Activated CD8-positive, alpha-beta memory T cell treated with anti-CD3 and anti-CD28 coated beads for 48 hours (primary cell): ENCODE results near the gene STIP1.
A peak's percentile ranks its signal among the peaks of the same experiment; 100 is the strongest.
"Not testable (repeated sequence)": the region's sequence is repeated elsewhere in the genome, so short reads cannot be mapped to it uniquely, and the experiment has no call there.

Experiments
- DNase-seq, 3 experiments: peaks; one replicate each; pipeline ENCODE4 v3.0.0-alpha.2; 2020; ENCODE audit warnings: low read depth in 2 of 3, low spot score in 2 of 3

The STIP1 gene

DNA sequence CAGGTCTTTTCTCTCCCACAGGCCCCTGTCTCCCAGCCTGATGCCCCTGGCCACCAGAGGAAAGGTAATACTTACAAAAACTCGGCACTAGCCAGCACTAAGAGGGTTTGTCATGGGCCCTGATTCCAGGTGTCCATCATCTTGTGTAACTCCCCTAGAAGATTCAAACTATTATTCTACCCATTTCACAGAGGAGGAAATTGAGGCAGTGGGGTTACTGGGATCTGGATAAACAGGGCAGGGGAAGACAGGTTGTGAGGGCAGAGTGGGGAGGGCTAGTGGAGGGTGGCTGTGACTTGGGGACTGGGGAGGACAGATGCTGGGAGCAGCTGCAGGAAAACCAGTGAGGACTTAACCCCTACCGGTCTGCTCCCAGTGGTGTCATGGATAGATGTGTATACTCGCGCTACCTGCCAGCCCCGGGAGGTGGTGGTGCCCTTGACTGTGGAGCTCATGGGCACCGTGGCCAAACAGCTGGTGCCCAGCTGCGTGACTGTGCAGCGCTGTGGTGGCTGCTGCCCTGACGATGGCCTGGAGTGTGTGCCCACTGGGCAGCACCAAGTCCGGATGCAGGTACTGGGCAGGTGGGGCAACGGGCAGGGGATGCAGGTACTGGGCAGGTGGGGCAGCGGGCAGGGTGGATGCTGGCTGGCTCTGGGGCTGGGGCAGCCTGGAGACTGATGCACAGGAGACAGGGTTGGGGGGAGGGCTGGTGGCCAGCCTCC, 49.6 kb downstream of the STIP1 start:
- DNase-seq = no peak

DNA sequence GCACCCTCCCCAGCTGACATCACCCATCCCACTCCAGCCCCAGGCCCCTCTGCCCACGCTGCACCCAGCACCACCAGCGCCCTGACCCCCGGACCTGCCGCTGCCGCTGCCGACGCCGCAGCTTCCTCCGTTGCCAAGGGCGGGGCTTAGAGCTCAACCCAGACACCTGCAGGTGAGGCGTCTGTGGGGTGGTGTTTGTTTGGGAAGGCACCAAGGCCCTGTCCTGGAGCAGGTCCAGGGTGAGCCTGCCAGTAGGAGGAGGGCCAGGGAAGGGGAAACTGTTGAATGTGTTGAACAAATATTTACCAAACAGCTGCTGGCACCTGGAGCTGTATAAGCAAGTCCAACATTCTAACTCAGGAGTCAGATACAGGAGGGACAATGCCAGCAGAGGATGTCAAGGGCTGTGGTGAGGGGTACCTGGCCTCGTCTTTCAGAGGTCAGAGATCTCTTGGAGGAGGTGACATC, 51.5 kb downstream of the STIP1 start:
- DNase-seq = no peak

DNA sequence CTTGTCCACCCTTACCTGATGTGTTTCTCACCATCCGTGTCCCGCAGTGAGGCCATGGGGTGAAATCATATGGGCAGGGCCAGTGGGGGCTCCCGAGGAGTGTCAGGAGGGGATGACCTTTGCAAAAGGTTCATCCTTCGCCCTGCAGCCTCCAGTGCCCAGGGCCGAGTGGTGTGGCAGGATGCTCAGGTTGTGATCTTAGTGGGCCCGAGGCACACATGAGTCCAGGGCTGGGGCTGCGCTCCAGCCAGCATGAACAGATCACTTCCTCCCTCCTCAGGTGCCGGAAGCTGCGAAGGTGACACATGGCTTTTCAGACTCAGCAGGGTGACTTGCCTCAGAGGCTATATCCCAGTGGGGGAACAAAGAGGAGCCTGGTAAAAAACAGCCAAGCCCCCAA, 52.1 kb downstream of the STIP1 start:
- no peak for DNase-seq

DNA sequence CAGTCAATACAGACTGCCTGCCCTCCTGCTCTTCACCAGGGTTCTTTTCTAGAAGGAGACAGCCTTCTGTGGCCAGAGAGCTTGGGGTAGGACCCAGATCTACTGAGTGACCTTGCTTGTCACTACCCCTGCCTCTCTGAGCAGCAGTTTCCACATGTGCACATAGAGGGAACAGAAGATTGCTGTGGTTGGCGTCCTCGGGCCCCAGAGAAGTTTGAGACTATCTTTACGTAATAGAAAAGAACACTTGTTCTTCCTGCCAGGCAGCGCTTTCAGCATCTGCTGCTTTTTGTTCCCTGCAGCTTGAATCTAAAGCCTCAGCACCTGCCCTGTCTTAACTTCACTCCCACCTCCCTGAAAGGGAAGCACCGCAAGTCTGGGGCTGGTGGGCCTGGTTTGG, 53.0 kb downstream of the STIP1 start:
- DNase-seq = no peak

DNA sequence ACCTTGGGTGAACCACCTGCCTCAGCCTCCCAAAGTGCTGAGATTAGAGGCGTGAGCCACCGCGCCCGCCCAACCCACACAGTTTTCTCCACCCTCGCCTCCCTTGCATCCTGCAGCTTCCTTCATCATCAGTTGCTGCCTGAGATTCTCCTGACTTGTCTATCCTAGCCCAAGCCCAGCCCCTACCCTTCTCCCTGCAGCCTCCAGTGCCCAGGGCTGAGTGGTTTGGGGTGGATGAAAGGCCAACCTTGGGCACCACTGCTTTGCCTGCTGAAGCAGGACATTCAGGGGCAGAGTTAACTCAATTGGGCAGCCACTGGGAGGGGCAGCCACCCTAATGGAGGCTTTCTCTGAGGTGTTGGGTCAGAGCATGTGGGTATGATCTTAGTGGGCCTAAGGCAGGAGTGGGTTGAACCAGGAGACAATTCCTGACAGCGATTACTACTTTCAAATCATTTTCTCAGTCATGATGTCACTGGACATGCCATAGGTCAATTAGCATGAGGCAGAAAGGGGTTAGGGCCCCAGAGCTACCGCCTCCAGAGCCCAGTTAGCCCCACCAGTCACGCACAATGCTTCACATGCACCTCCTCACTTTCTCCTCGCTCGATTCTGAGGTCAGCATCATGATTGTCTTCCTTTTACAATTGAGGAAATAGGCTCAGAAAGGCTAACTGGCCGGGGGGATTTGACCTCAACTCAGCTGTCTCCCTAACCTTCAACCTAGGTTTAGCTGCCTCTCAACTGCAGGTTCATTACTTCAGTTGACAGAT, 53.9 kb downstream of the STIP1 start:
- no peak for DNase-seq

DNA sequence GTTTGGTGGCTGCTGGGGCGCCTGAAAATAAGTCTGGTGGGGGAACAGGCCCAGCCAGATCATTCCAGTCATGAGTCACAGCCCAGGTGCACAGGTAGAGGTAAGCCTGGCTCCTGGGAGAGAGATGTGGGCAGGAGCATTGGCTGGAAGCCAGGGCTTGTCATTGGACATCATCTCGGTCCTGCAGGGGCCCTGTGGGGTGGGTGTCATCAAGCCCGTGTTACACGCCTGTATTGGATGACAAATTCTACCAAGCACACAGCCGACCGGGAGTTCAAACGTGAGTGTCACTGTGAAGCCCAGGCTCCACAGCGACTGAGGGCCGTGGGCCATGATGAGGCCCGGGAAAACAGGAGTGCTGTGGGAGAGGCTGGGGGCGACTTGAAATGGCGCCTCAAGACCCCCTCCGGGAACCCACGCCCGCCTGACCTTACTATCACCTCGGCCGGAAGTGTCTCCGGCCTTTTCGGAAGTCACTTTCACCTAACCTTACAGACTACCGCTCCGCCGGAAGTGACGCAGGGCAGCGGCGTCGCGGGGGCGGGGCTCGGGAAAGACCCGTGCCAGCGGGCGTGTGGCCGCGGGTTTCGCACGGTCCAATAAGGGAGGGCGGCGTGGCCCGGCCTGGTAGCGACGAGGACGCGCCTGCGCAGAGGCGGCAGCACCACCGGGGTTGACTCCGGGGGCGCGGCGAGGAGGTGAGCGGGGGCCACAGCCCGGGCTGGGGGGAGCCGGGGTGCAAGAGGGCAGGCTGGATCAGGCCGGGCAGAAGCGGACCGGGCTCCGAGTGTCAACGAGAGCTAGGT, 54.7 kb downstream of the STIP1 start, which contains the start of gene FKBP2:
FKBP2 (plus strand) TSS at position 661 of the 806 bp plus-strand sequence. CDS start 1,293 bp downstream, outside the sequence.
- DNase-seq = peak; percentile 95 to 100 (median 97)

DNA sequence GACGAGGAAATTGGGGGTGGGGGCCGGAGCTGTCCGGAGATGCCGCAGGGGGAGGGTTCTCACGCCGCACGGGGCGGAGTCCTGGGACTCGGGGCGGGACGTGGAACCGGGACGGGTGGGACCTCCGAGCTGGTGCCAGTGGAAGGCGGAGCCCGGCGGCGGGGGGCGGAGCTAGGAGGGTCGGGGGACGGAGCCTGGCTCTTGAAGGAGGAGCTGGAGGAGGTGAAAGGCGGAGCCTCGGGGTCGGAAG, 55.2 kb downstream of the STIP1 start:
- peak; percentile 99 to 100 (median 99) for DNase-seq

DNA sequence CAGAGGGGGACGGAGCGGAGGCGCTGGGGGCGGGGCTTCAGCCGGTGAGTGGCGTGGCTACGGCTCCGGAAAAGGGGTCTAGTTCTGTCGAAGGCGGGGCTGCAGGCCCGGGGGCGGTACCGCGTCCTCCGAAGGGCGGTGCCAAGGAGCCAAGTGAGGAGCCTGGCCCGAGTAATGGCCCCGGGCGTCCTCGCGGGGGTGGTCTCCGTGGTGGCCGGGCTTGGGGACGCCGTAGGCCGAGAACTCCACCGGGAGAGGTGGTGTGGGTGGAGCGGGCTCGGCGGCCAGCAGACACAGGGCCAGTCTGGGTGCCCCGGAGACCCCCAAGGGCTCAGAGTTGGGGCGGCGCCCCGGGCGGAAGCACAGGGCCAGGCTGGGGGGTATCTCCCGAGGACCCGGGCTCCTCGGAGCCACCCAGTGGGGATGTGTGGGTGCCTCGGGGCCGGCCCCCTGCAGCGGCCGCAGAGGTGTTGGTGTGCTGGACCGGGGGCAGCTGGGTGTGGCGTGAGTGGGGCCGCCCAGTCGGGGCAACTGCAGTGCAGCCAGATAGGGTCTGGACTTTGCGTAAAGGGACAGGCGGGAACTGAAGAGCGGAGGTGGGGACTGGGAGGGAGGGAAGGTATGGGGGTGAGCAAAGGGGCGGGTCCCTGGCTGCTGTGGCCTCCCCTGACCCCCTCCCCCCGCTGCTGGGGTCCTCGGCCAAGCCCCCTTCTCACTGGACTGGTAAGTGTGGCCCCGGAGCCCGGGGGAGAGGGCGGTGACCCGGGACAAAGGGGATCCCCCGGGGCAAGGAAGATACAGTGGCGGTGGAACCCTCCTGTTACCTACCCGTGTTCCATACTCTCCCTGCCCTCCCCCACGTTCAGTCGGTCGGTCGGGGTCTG, 55.8 kb downstream of the STIP1 start:
- no peak for DNase-seq

DNA sequence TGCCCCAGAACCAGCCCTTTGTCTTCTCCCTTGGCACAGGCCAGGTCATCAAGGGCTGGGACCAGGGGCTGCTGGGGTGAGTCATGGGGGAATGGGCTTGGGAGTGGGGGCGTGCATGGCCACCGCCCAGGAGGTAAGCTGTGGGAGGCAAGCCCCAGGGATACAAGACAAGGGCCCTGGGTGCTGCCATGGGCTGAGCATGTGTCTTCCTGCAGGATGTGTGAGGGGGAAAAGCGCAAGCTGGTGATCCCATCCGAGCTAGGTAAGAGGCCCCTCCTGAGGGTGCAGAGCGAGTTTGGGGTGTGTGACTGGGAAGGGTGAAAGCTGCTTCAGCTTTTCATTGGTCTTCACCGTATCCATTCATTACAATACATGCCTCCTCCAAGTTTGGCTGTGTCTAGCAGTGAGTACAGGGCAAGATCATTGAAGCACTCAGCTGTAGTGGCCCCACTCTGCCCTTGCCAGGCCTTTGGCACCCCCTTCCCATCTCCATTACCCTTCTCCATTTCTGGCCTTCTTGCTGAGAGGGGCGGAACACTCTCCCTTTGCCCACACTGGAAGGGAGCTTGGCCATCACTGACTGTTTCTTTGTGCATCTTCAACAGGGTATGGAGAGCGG, 57.4 kb downstream of the STIP1 start:
- no peak for DNase-seq

DNA sequence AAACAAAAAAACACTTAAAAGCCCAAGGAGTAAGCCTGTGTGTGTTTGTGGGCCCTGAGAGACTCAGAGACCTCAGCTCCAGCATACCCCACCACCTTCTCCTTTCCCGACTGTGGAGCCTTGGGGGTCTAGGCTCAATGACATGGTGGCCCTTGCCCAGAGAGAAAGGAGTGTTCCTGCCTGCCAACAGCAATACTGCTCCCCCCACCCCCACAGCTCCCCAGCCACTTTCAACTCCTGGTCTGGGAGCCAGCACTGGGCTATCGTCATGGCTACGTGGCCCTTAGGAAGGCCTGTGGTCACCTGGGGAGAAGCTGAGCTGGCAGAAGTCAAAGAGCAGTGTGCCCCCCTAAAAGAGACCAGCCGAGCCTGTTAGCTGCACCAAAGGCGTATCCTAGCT, 58.1 kb downstream of the STIP1 start:
- DNase-seq = no peak

DNA sequence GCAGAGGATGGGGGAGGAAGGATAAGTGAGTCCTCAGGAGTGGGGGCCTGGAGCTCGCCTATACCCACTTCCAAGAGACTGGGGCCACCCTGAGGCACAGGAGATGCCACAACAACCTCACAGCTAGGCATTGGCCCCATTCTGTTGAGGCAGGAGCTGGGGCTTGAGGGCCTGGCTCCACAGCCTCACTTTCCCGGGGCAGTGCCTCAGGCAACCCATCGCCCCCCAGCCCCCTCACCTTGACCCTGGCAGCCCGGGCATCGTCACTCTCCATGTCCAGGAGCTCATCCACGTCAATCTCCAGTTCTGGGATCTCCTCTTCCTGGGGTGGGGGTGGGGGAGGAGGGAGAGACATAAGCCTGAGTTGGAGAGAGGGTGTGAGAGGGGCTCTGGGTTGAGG, 59.0 kb downstream of the STIP1 start:
- no peak for DNase-seq

DNA sequence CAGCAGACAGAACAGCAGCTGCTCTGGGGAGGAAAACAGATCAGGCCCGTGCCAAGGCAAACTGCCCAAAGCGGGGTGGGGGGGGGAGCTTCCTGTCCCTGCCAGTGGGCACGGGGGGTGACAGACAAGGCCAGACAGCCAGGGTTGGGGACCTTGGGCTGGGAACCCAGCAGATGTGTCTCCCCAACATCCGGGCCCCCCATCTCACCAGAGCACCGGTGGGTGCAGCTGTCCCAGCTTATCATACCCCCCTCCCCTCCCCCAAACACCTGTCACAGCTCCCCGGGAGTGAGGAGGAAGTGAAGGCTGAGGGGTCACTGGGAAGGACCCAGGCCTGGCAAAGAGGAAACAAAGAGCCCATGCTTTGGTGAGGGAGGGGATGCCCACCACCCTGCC, 59.4 kb downstream of the STIP1 start:
- DNase-seq = no peak

DNA sequence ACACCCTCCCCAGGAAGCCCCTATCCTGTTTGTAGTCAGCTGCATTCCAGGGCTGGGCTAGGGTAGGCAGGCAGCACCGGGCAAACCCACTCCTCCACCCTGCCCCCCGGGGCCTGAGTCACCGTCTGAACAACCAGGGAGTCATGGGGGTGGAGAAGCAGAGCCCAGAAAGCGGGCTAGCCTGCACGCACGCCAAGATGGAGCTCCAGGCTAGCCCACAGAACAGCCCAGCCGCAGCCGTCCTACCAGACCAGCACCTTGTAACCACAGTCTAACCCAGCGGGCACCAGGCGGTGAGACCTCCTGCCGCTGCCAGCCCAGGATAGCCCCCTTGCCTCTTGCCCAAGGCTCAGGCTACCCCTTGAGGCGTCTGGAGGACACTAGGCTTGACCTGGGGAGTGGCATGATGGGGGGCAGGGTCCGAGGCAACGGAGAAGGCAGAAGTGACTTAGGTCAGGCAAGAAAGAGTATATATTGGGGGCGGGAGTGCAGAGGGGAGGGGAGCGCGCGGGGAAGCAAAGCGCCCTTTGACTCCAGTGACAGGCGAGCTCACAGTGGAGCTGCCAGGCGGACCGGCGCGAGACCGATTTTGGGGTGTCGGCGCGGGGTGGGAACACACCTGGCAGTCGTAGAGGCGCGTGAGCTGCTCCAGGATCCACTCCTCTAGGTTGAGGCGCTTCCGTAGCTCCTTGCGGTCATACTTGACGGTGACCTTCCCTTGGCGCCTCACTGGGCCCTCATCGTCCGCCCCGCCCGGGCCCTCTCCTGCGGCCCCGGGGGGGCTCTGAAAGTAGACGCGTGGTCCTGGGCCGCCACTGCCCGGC, 60.0 kb downstream of the STIP1 start:
- no peak for DNase-seq

DNA sequence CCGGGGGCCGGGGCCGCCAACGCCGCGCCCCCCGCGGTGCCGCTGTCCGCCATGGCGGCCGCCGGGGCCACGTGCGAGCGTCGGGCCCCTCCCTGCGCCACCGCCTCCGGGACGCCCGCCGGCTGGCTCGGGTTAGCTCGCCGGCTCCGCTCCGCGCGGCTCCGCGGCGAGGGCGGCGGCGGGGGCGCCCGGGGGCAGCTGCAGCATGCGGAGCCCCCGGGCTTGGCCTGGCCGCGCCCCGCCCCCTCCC, 60.6 kb downstream of the STIP1 start:
- not testable (repeated sequence) for DNase-seq

DNA sequence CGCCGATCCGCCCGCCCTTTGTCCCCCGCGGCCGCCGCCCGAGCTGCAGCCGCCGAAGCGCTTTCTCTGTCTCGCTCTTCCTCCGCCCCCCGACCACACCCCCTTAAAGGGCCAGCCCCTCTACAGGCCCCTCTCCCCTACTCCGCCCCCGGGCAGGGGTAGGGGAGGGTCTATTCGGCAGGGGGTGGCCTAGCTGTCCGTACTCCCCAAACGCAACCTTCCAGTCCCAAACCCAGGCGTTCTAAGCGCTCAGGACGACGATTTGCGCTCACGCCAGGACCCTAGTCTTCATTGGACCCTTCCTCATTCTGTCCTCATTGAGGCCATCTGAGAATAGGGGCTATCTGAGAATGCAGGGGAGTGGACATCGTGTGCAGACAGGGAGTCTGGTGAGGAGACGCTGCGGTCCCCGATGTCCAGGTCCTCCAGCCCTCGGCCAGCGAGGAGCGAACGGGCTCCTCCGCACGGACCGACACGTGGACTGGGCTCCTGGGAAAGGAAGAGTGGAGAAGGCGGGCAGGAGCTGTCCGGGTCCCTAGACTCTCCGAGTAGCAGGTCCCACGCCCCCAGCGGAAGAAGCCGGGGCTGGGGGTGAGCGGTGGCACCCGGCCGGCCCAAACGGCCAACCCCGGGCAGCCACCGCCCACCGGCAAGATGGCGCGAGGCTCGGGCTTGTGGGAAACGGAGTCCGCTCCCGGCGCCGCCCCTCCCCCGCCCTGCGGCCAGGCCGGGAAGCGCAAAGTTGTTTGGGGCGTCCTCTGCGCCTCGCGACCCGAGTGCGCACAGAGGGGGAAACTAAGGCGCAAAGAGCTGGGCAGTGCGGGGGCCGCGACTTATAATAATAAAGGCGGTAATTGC, 61.1 kb downstream of the STIP1 start, which contains the start of gene PPP1R14B:
PPP1R14B (minus strand) TSS at position 73 of the 858 bp plus-strand sequence. CDS start 270 bp downstream, outside the sequence.
- no peak for DNase-seq

DNA sequence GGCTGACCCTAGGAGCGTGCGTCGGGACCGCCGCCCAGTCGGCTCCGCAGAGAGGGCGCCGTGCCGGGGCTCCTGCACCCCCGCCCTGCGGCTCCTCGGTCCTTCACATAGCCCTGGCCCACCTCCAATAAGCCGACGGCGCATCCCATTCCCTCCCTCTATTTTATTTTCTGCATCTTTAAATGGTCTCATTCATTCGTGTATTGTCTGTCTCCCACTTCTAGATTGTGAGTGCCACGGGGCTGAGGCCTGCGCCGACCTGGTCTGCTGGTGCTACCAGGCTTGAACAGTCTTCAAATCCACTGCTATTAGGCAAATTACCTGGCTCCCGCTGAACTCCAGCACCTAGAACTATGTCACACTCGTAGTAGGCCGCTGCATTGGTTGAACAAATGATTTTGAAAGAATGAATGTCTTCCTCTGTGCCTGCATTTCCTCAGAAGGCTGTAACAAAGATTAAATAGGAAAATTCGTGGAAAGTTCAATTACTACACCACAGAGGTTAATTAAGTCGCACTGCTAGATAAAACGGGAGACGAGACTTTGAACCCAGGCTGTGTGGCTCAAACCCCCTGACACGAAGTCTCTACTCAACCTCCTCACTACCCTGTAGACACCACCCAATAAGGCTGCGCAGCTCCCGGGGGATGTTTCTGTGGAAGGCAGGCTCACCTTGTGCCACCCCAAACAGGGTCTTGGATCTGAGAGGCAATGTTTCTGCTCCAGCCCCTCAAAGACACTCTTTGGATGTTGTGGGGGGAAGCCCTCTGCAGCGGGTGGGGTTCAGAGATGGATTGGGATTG, 62.0 kb downstream of the STIP1 start:
- DNase-seq = no peak

DNA sequence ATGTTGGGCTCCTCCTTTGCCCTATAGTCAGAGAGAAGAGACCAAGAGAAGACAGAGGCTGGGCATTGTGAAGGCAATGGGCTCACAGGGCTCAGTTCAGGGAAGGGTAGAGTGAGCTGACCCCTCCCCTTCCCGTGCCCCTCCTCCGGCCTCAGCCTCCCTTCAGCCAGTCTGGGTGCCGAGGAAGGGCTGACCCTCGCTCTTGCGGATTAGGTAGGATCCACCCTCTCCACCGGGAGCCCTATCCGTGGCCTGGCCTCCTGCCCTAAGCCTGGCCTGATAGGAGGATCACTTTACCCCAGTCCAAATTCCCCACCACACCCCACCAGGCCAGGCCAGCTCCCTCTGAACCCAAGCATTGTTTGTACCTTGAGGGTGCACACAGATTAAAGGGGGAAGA, 62.6 kb downstream of the STIP1 start:
- no peak for DNase-seq

DNA sequence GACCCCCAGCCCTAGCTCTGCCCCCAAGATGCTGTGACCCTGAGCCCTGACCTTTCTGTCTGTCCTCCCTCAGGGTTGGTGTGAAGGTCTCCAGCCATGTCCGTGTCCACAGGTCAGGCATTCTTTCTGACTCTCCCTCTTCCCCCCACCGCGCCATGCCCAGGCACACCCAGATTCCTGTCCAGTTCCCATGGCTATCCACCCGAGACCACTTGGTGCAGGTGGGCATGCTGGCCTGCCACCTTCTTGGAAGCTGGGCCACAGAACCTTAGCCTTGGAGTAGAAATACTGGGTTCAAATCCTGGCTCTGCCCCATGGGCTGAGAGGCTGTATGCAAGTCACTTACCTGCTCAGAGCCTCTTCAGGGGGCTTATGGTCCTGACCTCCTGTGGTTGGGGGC, 63.1 kb downstream of the STIP1 start:
- no peak for DNase-seq
